ENCODE measurements around the gene ORC1.
"Not testable (repeated sequence)": the region's sequence is repeated elsewhere in the genome, so short reads cannot be mapped to it uniquely, and the experiment has no call there.

ORC1 gene

GRCh38 chr1:52385376-52385775, 18.8 kb downstream of the ORC1 start:
- no peak for DNase-seq

- DNase-seq = not testable (repeated sequence)
Observed at GRCh38 chr1:52369851-52370250, 34.4 kb downstream of the ORC1 start.

- peak; percentile 25 for DNase-seq
Observed at GRCh38 chr1:52368383-52369172, 35.6 kb downstream of the ORC1 start.

GRCh38 chr1:52367272-52367671, 37.0 kb downstream of the ORC1 start:
- no peak for DNase-seq

- DNase-seq = no peak
Observed at GRCh38 chr1:52366517-52366827, 37.8 kb downstream of the ORC1 start.

- peak; percentile 98 for DNase-seq
Observed at GRCh38 chr1:52365746-52366516, 38.3 kb downstream of the ORC1 start, which contains the start of gene CC2D1B. CC2D1B (minus strand) TSS chr1:52366205; CDS start chr1:52364620, 1,585 bp downstream.

- DNase-seq = peak; percentile 81
Observed at GRCh38 chr1:52365071-52365745, 39.0 kb downstream of the ORC1 start.

- DNase-seq = no peak
Observed at GRCh38 chr1:52364235-52364839, 39.9 kb downstream of the ORC1 start.

GRCh38 chr1:52360595-52360968, 43.6 kb downstream of the ORC1 start:
- DNase-seq = no peak

- DNase-seq = no peak
Observed at GRCh38 chr1:52359676-52360594, 44.3 kb downstream of the ORC1 start.

GRCh38 chr1:52358851-52359497, 45.2 kb downstream of the ORC1 start:
- DNase-seq = no peak

- DNase-seq = no peak
Observed at GRCh38 chr1:52357397-52357796, 46.8 kb downstream of the ORC1 start.

- DNase-seq = no peak
Observed at GRCh38 chr1:52356818-52357355, 47.3 kb downstream of the ORC1 start.

GRCh38 chr1:52355847-52356505, 48.2 kb downstream of the ORC1 start:
- DNase-seq = no peak

- DNase-seq = no peak
Observed at GRCh38 chr1:52355436-52355835, 48.8 kb downstream of the ORC1 start.

GRCh38 chr1:52352690-52353089, 51.5 kb downstream of the ORC1 start:
- no peak for DNase-seq

- DNase-seq = no peak
Observed at GRCh38 chr1:52348704-52349300, 55.4 kb downstream of the ORC1 start.

- no peak for DNase-seq
Observed at GRCh38 chr1:52346653-52347052, 57.6 kb downstream of the ORC1 start.

GRCh38 chr1:52345252-52345651, 59.0 kb downstream of the ORC1 start:
- no peak for DNase-seq

- DNase-seq = peak; percentile 12
Observed at GRCh38 chr1:52343979-52344378, 60.2 kb downstream of the ORC1 start.

Data from suppressor macrophage treated with lipopolysaccharide for 4 hours (primary cell).